T-helper 17 cell (primary cell): ENCODE results near the gene CACNB4. TPM values are rescaled to one million over a fixed set of nuclear protein-coding genes. Genes with fewer than 3 reads are reported as not detected.
"Not testable (repeated sequence)": the region's sequence is repeated elsewhere in the genome, so short reads cannot be mapped to it uniquely, and the experiment has no call there.

Source experiments
- ATAC-seq: fragments of 150-1000 bp; cut with Tn5 transposase; 2 replicates; pipeline ENCODE4 v1.10.0; 2021; ENCODE audit warnings: mild to moderate bottlenecking, moderate library complexity
- DNase-seq, 3 donors: peaks; one replicate each; pipeline versions ENCODE4 v3.0.0 to v3.0.0-alpha.2; 2020 to 2021
- H3K9me3 ChIP-seq: one replicate; pipeline ENCODE4 v1.7.0; 2013; ENCODE audit warnings: low read length, mild to moderate bottlenecking; ENCODE audit not compliant: control insufficient read depth, poor library complexity, severe bottlenecking
- H3K27ac Mint-ChIP-seq: one replicate; pipeline ENCODE4 v1.8.0; 2022; ENCODE audit warnings: mild to moderate bottlenecking, moderate library complexity, mixed read lengths
- H3K27me3 Mint-ChIP-seq: one replicate; pipeline ENCODE4 v1.8.0; 2022; ENCODE audit warnings: mixed read lengths
- H3K36me3 Mint-ChIP-seq: one replicate; pipeline ENCODE4 v1.8.0; 2022; ENCODE audit warnings: low read depth, mixed read lengths
- H3K4me1 Mint-ChIP-seq: one replicate; pipeline ENCODE4 v1.8.0; 2022; ENCODE audit warnings: mild to moderate bottlenecking, mixed read lengths
- H3K4me3 Mint-ChIP-seq: one replicate; pipeline ENCODE4 v1.8.0; 2022; ENCODE audit warnings: mild to moderate bottlenecking, moderate library complexity, mixed read lengths
- total RNA-seq, 4 donors: library from RNA in 2 of 4; stranded (reverse) in 2 of 4; gene quantifications; one replicate each; pipeline ENCODE4 v1.2.3 and lab custom pipeline; 2022 to 2026

The CACNB4 gene
- total RNA-seq = under 1 TPM; 0.37 to 0.65 TPM
- total RNA-seq (lab: John Stamatoyannopoulos, UW) = 0.15 to 0.46 reads per million in 2 donors

GRCh38 chr2:152098496-152099366 is at the start of gene CACNB4:
CACNB4 (minus strand) TSS chr2:152099044.
- peak within 1 kb of the TSS; percentile 92 for H3K4me3 Mint-ChIP-seq
- H3K36me3 Mint-ChIP-seq = peaks cover 8% of the 10 kb centered on the region
- peak; percentile 48 for ATAC-seq
- no peaks in the 10 kb centered on the region for H3K9me3 ChIP-seq
- no peak for DNase-seq
- H3K4me1 Mint-ChIP-seq = peaks cover 18% of the 10 kb centered on the region
- H3K27me3 Mint-ChIP-seq = peaks cover 39% of the 10 kb centered on the region
- peak within 1 kb of the TSS; percentile 81 for H3K27ac Mint-ChIP-seq

GRCh38 chr2:152134488-152135280 is 35.8 kb upstream of the CACNB4 start:
- peak overlapping the region; percentile 29 for H3K27ac Mint-ChIP-seq
- H3K36me3 Mint-ChIP-seq = peaks cover 5% of the 10 kb centered on the region
- no peaks in the 10 kb centered on the region for H3K9me3 ChIP-seq
- ATAC-seq (no peak), DNase-seq (no peak)
- H3K27me3 Mint-ChIP-seq = no peaks in the 10 kb centered on the region
- H3K4me1 Mint-ChIP-seq = peaks cover 5% of the 10 kb centered on the region
- no peak overlapping the region for H3K4me3 Mint-ChIP-seq

- ATAC-seq = no peak
- no peaks in the 10 kb centered on the region for H3K9me3 ChIP-seq
- Mint-ChIP-seq H3K27me3 (no peaks in the 10 kb centered on the region), H3K36me3 (peaks cover 2% of the 10 kb centered on the region), H3K4me1 (peaks cover 7% of the 10 kb centered on the region), H3K4me3 (no peak overlapping the region), H3K27ac (no peak overlapping the region)
- no peak for DNase-seq
Observed at GRCh38 chr2:152132306-152132705, 33.5 kb upstream of the CACNB4 start.

- ATAC-seq (no peak), DNase-seq (no peak)
- H3K9me3 ChIP-seq = no peaks in the 10 kb centered on the region
- H3K36me3 Mint-ChIP-seq = peaks cover 2% of the 10 kb centered on the region
- no peaks in the 10 kb centered on the region for H3K27me3 Mint-ChIP-seq
- no peak overlapping the region for H3K4me3 Mint-ChIP-seq
- H3K27ac Mint-ChIP-seq = no peak overlapping the region
- peaks cover 5% of the 10 kb centered on the region for H3K4me1 Mint-ChIP-seq
Observed at GRCh38 chr2:152127628-152128027, 28.8 kb upstream of the CACNB4 start.

- DNase-seq (no peak), ATAC-seq (no peak)
- no peaks in the 10 kb centered on the region for H3K9me3 ChIP-seq
- Mint-ChIP-seq H3K27me3 (no peaks in the 10 kb centered on the region), H3K4me3 (no peak overlapping the region), H3K27ac (no peak overlapping the region), H3K36me3 (no peaks in the 10 kb centered on the region), H3K4me1 (peaks cover 5% of the 10 kb centered on the region)
Observed at GRCh38 chr2:152126664-152127063, 27.8 kb upstream of the CACNB4 start.

- no peak overlapping the region for H3K4me3 Mint-ChIP-seq
- DNase-seq = no peak
- no peaks in the 10 kb centered on the region for H3K9me3 ChIP-seq
- H3K36me3 Mint-ChIP-seq = no peaks in the 10 kb centered on the region
- H3K27ac Mint-ChIP-seq = no peak overlapping the region
- H3K4me1 Mint-ChIP-seq = peaks cover 3% of the 10 kb centered on the region
- no peaks in the 10 kb centered on the region for H3K27me3 Mint-ChIP-seq
- no peak for ATAC-seq
Observed at GRCh38 chr2:152122161-152122560, 23.3 kb upstream of the CACNB4 start.

- DNase-seq = no peak
- H3K36me3 Mint-ChIP-seq = peaks cover 2% of the 10 kb centered on the region
- no peak for ATAC-seq
- no peaks in the 10 kb centered on the region for H3K27me3 Mint-ChIP-seq
- no peaks in the 10 kb centered on the region for H3K9me3 ChIP-seq
- H3K27ac Mint-ChIP-seq = no peak overlapping the region
- H3K4me3 Mint-ChIP-seq = no peak overlapping the region
- H3K4me1 Mint-ChIP-seq = peaks cover 2% of the 10 kb centered on the region
Observed at GRCh38 chr2:152120430-152120829, 21.6 kb upstream of the CACNB4 start.

- ATAC-seq (no peak), DNase-seq (no peak)
- H3K9me3 ChIP-seq = no peaks in the 10 kb centered on the region
- Mint-ChIP-seq H3K36me3 (peaks cover 2% of the 10 kb centered on the region), H3K4me3 (no peak overlapping the region), H3K27ac (no peak overlapping the region), H3K4me1 (no peaks in the 10 kb centered on the region), H3K27me3 (no peaks in the 10 kb centered on the region)
Observed at GRCh38 chr2:152115952-152116351, 17.1 kb upstream of the CACNB4 start.

GRCh38 chr2:152114366-152114765 is 15.5 kb upstream of the CACNB4 start:
- Mint-ChIP-seq H3K27me3 (no peaks in the 10 kb centered on the region), H3K27ac (no peak overlapping the region), H3K36me3 (peaks cover 2% of the 10 kb centered on the region), H3K4me3 (no peak overlapping the region), H3K4me1 (no peaks in the 10 kb centered on the region)
- DNase-seq (no peak), ATAC-seq (no peak)
- H3K9me3 ChIP-seq = no peaks in the 10 kb centered on the region

- not testable (repeated sequence) for H3K4me3 Mint-ChIP-seq, H3K9me3 ChIP-seq, H3K4me1 Mint-ChIP-seq, ATAC-seq, DNase-seq, H3K36me3 Mint-ChIP-seq, H3K27ac Mint-ChIP-seq
- peaks cover 10% of the 10 kb centered on the region for H3K27me3 Mint-ChIP-seq
Observed at GRCh38 chr2:152107140-152107539, 8.3 kb upstream of the CACNB4 start.

GRCh38 chr2:152106464-152106863 is 7.6 kb upstream of the CACNB4 start:
- DNase-seq (no peak), ATAC-seq (no peak)
- Mint-ChIP-seq H3K4me1 (peaks cover 2% of the 10 kb centered on the region), H3K27me3 (peaks cover 10% of the 10 kb centered on the region), H3K4me3 (no peak overlapping the region), H3K27ac (no peak overlapping the region), H3K36me3 (no peaks in the 10 kb centered on the region)
- H3K9me3 ChIP-seq = no peaks in the 10 kb centered on the region

- peaks cover 28% of the 10 kb centered on the region for H3K27me3 Mint-ChIP-seq
Observed at GRCh38 chr2:152103271-152103670, 4.4 kb upstream of the CACNB4 start.

GRCh38 chr2:152100961-152101360 is 2.1 kb upstream of the CACNB4 start:
- Mint-ChIP-seq H3K27me3 (peaks cover 43% of the 10 kb centered on the region), H3K36me3 (peaks cover 8% of the 10 kb centered on the region), H3K4me1 (peaks cover 21% of the 10 kb centered on the region), H3K4me3 (no peak overlapping the region), H3K27ac (no peak overlapping the region)
- H3K9me3 ChIP-seq = no peaks in the 10 kb centered on the region
- no peak for ATAC-seq
- DNase-seq = no peak

More at GRCh38 chr2:152103271-152103670, 4.4 kb upstream of the CACNB4 start:
- Mint-ChIP-seq H3K36me3 (peaks cover 4% of the 10 kb centered on the region), H3K4me3 (no peak overlapping the region), H3K4me1 (peaks cover 11% of the 10 kb centered on the region), H3K27ac (no peak overlapping the region)
- no peaks in the 10 kb centered on the region for H3K9me3 ChIP-seq
- ATAC-seq (no peak), DNase-seq (no peak)
